ENCODE measurements around the gene SOX15. TPM values are rescaled to one million over a fixed set of nuclear protein-coding genes. Genes with fewer than 3 reads are reported as not detected.

SOX15 gene
- total and polyA plus RNA-seq, 2 of the 13 experiments (the other 11 are each of a cell fraction or from before 2014, with no cell fraction given), result 0.07 to 0.18 TPM

- TF ChIP-seq ZHX1 (CRISPR knock-in tag; IDR thresholded peaks at IDR 0.05; ENCODE audit: low read depth) (no peak), PTBP1 (IDR thresholded peaks at IDR 0.05; ENCODE audit: low read depth, low read length, poor library complexity, severe bottlenecking) (no peak), SKIL (CRISPR knock-in tag; IDR thresholded peaks at IDR 0.05; ENCODE audit: borderline replicate concordance) (no peak; the same call in 1 of the 2 replicates), ZNF879 (CRISPR knock-in tag; IDR thresholded peaks at IDR 0.05) (no peak), SMYD3 (CRISPR knock-in tag; IDR thresholded peaks at IDR 0.05) (no peak), KLF9 (CRISPR knock-in tag; IDR thresholded peaks at IDR 0.05; ENCODE audit: low read depth) (peak; percentile 57; the same call in 1 of the 2 replicates), BCL6 (CRISPR knock-in tag; IDR thresholded peaks at IDR 0.05) (peak; percentile 60), ATF7-NPFF (CRISPR knock-in tag; IDR thresholded peaks at IDR 0.05; ENCODE audit: low read depth) (peak; percentile 51; the same call in 1 of the 2 replicates), HCFC1 (IDR thresholded peaks at IDR 0.05; ENCODE audit: low read depth, low read length) (no peak), CBX1 (IDR thresholded peaks at IDR 0.05; ENCODE audit: low read depth) (peak; percentile 44), MBNL3 (CRISPR knock-in tag; conservative IDR thresholded peaks at IDR 0.05) (no peak), CEBPG (CRISPR knock-in tag; IDR thresholded peaks at IDR 0.05) (peak; percentile 98), HNRNPUL1 (IDR thresholded peaks at IDR 0.05; ENCODE audit: low read depth, low read length) (no peak), DNMT1 (CRISPR knock-in tag; IDR thresholded peaks at IDR 0.05) (no peak), ZNF503 (CRISPR knock-in tag; IDR thresholded peaks at IDR 0.05) (peak; percentile 45; the same call in 1 of the 2 replicates), NFKB2 (CRISPR knock-in tag; IDR thresholded peaks at IDR 0.05; ENCODE audit: borderline replicate concordance) (peak; percentile 47; the same call in 1 of the 2 replicates), ZNF816 (CRISPR knock-in tag; IDR thresholded peaks at IDR 0.05; ENCODE audit: borderline replicate concordance) (peak; percentile 47; the same call in 1 of the 2 replicates), PRDM15 (CRISPR knock-in tag; IDR thresholded peaks at IDR 0.05) (peak; percentile 70; the same call in 1 of the 2 replicates), ARHGAP35 (CRISPR knock-in tag; IDR thresholded peaks at IDR 0.05; ENCODE audit: borderline replicate concordance) (no peak)
Observed at GRCh38 chr17:7573324-7574080, 16.4 kb downstream of the SOX15 start (continued).

Measured in HepG2 (cell line).